ENCODE results near the gene TLE4.

The TLE4 gene

GRCh38 chr9:79665931-79666330 is 94.2 kb downstream of the TLE4 start:
- no peak for TF ChIP-seq ZNF274 (IDR thresholded peaks at IDR 0.05; ENCODE audit: low read depth, low read length)
- no peak overlapping the region for H3K4me3 ChIP-seq (ENCODE audit: low read length)

DNA sequence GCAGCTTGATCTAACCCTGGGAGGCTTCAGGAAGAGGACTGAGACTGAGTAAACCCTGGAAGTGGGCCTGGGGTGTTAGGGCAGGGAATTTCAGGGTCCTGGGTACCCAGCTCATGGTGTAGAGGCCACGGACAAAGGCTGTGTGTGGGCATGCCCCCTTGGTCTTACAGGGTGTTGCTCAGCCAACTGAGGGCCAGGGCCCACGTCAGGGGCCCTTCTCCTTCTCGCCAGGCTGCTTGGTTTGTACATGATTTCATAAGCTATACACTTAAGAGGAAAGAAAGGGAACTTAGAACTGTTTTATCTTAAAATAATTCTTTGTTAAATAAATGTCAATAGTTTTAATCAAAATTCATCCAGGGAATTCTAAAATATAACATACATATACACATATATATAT is 95.4 kb downstream of the TLE4 start:
- no peak for TF ChIP-seq ZNF274 (IDR thresholded peaks at IDR 0.05; ENCODE audit: low read depth, low read length)
- no peak overlapping the region for H3K4me3 ChIP-seq (ENCODE audit: low read length)

GRCh38 chr9:79667817-79668436 is 96.2 kb downstream of the TLE4 start:
- no peak overlapping the region for H3K4me3 ChIP-seq (ENCODE audit: low read length)
- TF ChIP-seq ZNF274 (IDR thresholded peaks at IDR 0.05; ENCODE audit: low read depth, low read length), result no peak

DNA sequence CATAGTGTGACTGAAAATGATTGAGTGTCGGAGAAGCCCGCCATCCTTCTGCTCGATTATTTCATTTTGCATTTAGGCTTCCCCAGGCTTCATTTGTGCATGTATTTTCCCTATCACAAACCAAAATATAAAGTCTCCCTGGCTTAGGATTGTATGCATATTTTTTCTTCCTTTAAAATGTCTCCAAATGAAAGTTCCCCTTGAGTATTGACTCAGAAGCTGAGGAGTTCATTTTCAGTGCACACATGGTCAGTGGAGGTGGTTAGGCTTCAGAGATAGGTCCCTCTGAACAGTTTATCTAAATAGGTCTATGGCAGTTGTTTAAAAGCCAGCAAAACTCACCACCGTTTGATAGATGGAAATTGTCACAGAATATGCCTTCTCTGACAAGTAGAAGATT is 97.2 kb downstream of the TLE4 start:
- no peak overlapping the region for H3K4me3 ChIP-seq (ENCODE audit: low read length)
- TF ChIP-seq ZNF274 (IDR thresholded peaks at IDR 0.05; ENCODE audit: low read depth, low read length), result no peak

- TF ChIP-seq ZNF274 (IDR thresholded peaks at IDR 0.05; ENCODE audit: low read depth, low read length), result no peak
- no peak overlapping the region for H3K4me3 ChIP-seq (ENCODE audit: low read length)
Observed at GRCh38 chr9:79670269-79670961, 98.7 kb downstream of the TLE4 start.

DNA sequence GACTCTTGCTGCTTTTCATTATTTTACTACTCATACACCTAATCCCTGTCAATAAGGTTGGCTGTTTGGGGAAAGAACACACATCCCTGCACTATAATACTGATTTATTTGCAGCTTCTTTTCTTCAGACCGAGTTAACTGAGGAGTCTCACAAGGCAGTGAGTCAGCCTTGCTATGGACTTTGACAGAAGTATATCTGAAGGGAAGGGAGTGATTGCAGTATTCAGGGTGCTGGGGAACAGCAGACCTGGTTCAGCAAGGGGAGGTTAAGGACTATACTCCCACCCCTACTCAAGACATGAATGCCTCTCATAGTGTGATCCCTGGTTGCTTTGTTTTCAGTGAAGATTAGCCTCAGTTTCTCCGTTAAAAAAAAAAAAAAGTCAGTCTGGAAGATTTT is 99.8 kb downstream of the TLE4 start:
- no peak for TF ChIP-seq ZNF274 (IDR thresholded peaks at IDR 0.05; ENCODE audit: low read depth, low read length)
- no peak overlapping the region for H3K4me3 ChIP-seq (ENCODE audit: low read length)

GRCh38 chr9:79672236-79672635 is 100.5 kb downstream of the TLE4 start:
- no peak overlapping the region for H3K4me3 ChIP-seq (ENCODE audit: low read length)
- no peak for TF ChIP-seq ZNF274 (IDR thresholded peaks at IDR 0.05; ENCODE audit: low read depth, low read length)

GRCh38 chr9:79672891-79673290 is 101.1 kb downstream of the TLE4 start:
- no peak overlapping the region for H3K4me3 ChIP-seq (ENCODE audit: low read length)
- no peak for TF ChIP-seq ZNF274 (IDR thresholded peaks at IDR 0.05; ENCODE audit: low read depth, low read length)

DNA sequence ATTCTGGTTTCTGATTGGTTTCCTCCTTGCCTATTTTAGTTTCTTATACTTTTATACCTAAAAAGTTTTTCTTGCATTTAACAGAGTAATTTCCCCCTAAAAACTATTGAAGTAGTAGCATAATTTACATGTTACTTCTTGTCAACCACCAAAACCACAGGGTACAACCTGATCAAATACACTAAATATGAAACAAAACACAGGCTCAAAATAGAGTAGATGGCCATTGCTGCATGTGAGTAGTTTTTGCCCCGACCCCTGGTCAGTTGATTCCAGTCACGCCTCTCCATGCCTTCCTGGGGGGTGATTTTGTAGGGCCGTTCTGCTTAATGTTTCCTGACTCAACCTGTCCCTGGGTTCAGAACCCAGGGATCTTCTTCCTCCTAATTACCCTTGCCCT is 101.8 kb downstream of the TLE4 start:
- no peak for TF ChIP-seq ZNF274 (IDR thresholded peaks at IDR 0.05; ENCODE audit: low read depth, low read length)
- no peak overlapping the region; the same call in 1 of the 2 replicates for H3K4me3 ChIP-seq (ENCODE audit: low read length)

DNA sequence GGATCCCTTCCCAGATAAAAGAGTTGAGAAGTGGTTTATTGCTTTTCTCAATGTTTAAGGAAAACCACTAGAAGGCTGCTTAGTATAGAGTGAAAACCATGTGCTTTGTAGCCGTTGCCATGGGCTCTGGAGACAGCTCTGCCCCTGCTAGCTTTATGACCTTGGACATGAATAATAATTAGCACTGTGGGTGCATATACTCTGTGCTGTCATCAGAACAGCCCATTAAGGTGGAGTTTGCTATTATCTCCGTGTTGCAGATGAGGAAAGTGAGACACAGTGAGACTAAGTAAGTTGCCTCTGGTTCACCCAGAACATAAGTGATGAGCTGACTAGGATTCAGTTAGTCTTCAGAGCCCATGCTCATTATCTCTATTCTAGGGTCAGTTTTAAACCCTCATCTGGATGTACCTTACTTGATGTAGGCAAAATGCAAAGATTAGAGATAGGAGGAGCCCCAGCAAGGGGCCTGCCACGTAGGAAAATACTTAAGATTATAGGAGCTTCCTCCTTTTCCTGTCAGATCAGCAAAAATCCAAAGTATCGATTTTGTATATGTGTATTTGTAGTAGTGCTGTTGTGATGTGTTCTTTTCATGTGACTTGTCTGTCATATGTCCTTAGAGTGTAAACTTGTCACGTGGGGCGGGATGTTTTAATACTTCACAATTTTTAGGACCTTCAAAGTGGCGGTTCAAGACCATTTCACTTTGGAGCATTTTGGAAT is 102.5 kb downstream of the TLE4 start:
- H3K4me3 ChIP-seq (ENCODE audit: low read length), result no peak overlapping the region; the same call in 1 of the 2 replicates
- no peak for TF ChIP-seq ZNF274 (IDR thresholded peaks at IDR 0.05; ENCODE audit: low read depth, low read length)

DNA sequence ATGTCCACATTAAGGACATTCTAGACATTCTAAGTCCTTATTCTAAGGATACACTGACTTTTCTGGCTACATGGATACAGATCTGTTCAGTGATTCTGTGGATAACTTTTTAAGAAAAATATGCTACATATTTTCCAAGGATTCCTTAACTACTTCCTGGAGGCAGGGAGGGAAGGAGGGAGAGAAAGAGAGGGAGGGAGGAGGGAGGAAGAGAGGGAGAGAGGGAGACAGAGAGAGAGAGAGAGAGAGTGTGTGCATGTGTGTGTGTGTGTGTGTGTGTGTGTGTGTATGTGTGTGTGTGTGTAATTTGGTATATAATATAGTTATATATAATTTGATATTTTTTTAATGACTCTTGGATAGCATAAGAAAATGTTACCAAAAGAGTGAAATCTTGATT is 109.8 kb downstream of the TLE4 start:
- no peak overlapping the region for H3K4me3 ChIP-seq (ENCODE audit: low read length)
- no peak for TF ChIP-seq ZNF274 (IDR thresholded peaks at IDR 0.05; ENCODE audit: low read depth, low read length)

DNA sequence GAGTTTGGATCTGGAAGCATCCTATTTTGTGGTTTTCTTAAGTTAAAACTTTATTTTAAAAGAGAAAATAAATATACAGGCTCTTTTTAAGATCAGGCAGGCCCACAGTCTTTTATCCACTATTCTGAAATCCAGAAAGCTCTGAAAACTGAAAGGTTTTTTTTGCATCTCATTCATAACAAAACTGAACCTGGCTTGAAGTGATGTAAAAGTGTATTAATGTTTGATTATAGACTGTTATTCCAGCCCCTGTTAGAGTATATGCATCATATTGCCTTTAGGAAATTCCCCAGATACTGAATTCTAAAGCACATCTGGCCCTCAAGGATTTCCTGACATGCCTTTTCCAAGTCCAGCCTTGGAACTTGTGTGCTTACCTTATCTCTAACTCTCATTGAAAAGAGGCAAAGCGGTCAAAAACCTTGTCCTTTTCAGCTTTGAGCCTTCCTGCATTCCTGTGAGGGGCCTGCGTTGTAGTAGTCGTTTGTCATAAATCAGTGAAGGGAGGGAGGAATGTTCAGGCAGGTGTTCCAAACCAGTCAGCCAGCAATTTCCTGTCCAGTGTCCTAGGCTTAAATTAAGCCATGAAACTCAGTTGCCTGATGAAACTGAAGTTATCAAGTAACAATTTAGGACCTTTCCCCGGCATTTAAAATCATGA is 110.4 kb downstream of the TLE4 start:
- no peak for TF ChIP-seq ZNF274 (IDR thresholded peaks at IDR 0.05; ENCODE audit: low read depth, low read length)
- H3K4me3 ChIP-seq (ENCODE audit: low read length), result no peak overlapping the region

DNA sequence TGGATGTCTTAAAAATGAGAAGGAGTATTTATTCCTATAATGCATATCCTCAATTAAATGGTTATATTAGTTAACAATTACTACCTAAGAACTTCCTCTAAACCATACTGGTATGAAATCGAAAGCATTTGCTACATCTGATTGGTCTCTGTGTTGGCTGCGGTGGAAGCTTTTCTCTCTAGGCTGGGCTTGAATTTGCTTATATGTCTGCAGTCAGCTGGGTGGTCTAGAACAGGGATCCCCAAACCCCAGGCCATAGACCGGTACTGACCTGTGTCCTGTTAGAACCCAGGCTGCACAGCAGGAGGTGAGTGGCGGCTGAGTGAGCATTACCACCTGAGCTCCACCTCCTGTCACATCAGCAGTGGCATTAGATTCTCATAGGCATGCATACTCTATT is 112.3 kb downstream of the TLE4 start:
- no peak for TF ChIP-seq ZNF274 (IDR thresholded peaks at IDR 0.05; ENCODE audit: low read depth, low read length)

DNA sequence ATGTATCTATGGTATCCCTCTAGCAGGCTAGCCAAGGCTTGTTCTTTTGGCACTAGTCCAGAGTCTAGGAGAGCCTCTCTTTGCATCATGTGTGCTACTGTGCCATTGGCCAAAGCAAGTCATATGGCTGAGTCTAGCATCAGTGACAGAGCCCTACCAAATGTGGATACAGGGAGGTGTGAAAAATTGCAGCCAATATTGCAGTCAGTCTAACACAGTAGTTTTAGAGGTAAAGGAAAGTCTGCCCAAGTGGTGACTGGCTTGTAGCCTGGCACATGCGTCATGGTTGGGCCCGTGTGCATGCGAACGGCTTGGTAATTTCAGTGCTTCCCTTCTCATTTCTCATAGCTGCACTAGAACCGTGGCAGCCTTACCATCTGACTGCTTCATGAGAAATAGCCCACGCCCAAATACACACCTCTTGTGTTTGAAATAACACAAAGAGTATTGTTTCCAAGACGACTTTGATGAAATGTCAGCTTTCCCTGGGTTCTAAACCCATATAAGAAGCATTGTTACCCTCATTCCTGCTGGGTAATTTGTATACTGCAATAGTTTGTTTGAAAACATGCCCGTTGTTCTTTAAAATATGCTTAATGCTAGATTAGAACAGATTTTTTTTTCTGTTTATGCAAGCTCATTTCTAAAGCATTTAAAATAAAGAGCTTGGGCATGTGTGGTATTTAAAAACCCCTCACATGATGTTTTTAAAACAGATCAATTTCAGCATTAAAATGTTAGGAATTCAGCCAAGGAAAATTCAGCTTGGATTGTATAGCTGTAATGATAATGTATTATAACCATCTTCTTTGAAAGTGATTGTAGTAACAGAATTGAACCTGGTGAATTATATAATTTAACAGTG is 113.2 kb downstream of the TLE4 start:
- H3K4me3 ChIP-seq (ENCODE audit: low read length), result no peak overlapping the region
- TF ChIP-seq ZNF274 (IDR thresholded peaks at IDR 0.05; ENCODE audit: low read depth, low read length), result no peak

More for the DNA sequence above, 112.3 kb downstream of the TLE4 start:
- H3K4me3 ChIP-seq (ENCODE audit: low read length), result no peak overlapping the region
